Pancreas (tissue), 10 donors: ENCODE results near the gene GRIA4. TPM values are rescaled to one million over a fixed set of nuclear protein-coding genes. Genes with fewer than 3 reads are reported as not detected.

Experiments
- ATAC-seq, 4 donors: fragments of 200-7000 bp; cut with Tn5 transposase; one replicate each; pipeline versions ENCODE4 v1.8.0 to v1.9.1; 2020; ENCODE audit warnings: mild to moderate bottlenecking in 4 of 4, moderate library complexity in 4 of 4
- DNase-seq, 6 donors: peaks; one replicate each; pipeline ENCODE4 v3.0.0-alpha.2; 2020
- FAIRE-seq: peaks from 2 replicates; lab custom pipeline; 2012; peaks lifted over from hg19 to GRCh38; lab: Jason Lieb, UNC
- H3K27ac ChIP-seq, 4 donors: fragments of 200-600 bp; sonication (generic); 1 replicate in 3 of 4; 2 replicates in 1 of 4; pipeline versions ENCODE4 v1.5.0 to v1.8.0; 2020
- H3K27me3 ChIP-seq, 4 donors: fragments of 200-600 bp; one replicate each; pipeline ENCODE4 v1.8.0; 2021
- H3K36me3 ChIP-seq, 3 donors: fragments of 200-600 bp; sonication (generic) in 1 of 3; one replicate each; pipeline versions ENCODE4 v1.5.0 to v1.8.0; 2020 to 2021
- H3K4me1 ChIP-seq, 3 donors: fragments of 200-600 bp; one replicate each; pipeline ENCODE4 v1.8.0; 2021
- H3K4me3 ChIP-seq, 4 donors: fragments of 200-600 bp; sonication (generic) in 2 of 4; one replicate each; pipeline versions ENCODE4 v1.5.0 to v1.8.0; 2020 to 2021
- H3K9me3 ChIP-seq, 4 donors: fragments of 200-600 bp; one replicate each; pipeline ENCODE4 v1.8.0; 2021
- WGBS, 2 donors: extraction: QIAGEN DNeasy Blood & Tissue Kit; methylation state at CpG; one replicate each; pipeline ENCODE4 v1.1.7; 2013; 5-methylcytosine and 5-hydroxymethylcytosine counted together
- intact Hi-C, 3 donors: fragments of 100-400 bp; cut with DNase I; formaldehyde crosslinking; loops; one replicate each; pipeline versions ENCODE4 v1.11.1 to v1.14.2; 2022
- polyA plus RNA-seq, 2 donors: library from polyadenylated mRNA; stranded (reverse); fragments of 200-250 nt; gene quantifications; one replicate each; pipeline ENCODE4 v1.2.3, GENCODE V29; 2013
- total RNA-seq, 6 donors: library from RNA; stranded (reverse); fragmentation: NEBNext Ultra II Directional in 4 of 6; extraction: Animal tissue kit (Norgen Biotek cat#: 25700) in 4 of 6; gene quantifications; one replicate each; pipeline versions ENCODE4 v1.2.1 to v1.2.4, GENCODE V29; 2021 to 2023
- TF ChIP-seq, protein P1 (sequence below), 4 donors: fragments of 200-600 bp; sonication (generic) in 3 of 4; IDR thresholded peaks; one replicate each; pipeline versions ENCODE4 v1.5.0 to v1.8.0; 2021; ENCODE audit warnings: antibody characterized with exemption in 4 of 4
- donor health status: healthy with polysubstance abuse.
- donor health status: DM: no; HTN: no; CAD: no; lungs with moderate emphysema.
- donor health status: DM: no; HTN: no; CAD: no.
- donor health status: control.
- donor health status: control.
- donor health status: Bipolar disorder and iron deficiency.
- donor health status: DM: yes; HTN: yes; CAD: no.
- donor health status: DM: no; HTN: no; CAD: no.
- donor health status: DM: no; HTN: no; CAD: no.
- donor health status: DM: yes; HTN: yes; CAD: no.

The GRIA4 gene
- total and polyA plus RNA-seq, 8 donors: 0.22 to 2.4 (median 1.2) TPM

- no peaks in the 10 kb centered on the region for H3K36me3 ChIP-seq
- intact Hi-C loops: no loop called here
- 39 to 45% methylated on average over 12 of the region's 12 CpGs for WGBS, 2 donors
- H3K27ac ChIP-seq: no peak overlapping the region
- FAIRE-seq: no peak
- peak overlapping the region in 1 of 4 donors; percentile 38 for H3K4me3 ChIP-seq
- TF ChIP-seq, protein P1, sequence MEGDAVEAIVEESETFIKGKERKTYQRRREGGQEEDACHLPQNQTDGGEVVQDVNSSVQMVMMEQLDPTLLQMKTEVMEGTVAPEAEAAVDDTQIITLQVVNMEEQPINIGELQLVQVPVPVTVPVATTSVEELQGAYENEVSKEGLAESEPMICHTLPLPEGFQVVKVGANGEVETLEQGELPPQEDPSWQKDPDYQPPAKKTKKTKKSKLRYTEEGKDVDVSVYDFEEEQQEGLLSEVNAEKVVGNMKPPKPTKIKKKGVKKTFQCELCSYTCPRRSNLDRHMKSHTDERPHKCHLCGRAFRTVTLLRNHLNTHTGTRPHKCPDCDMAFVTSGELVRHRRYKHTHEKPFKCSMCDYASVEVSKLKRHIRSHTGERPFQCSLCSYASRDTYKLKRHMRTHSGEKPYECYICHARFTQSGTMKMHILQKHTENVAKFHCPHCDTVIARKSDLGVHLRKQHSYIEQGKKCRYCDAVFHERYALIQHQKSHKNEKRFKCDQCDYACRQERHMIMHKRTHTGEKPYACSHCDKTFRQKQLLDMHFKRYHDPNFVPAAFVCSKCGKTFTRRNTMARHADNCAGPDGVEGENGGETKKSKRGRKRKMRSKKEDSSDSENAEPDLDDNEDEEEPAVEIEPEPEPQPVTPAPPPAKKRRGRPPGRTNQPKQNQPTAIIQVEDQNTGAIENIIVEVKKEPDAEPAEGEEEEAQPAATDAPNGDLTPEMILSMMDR (IDR thresholded peaks at IDR 0.05): no peak
- peaks cover 0 to 54% (median 7%) of the 10 kb centered on the region in 4 donors for H3K27me3 ChIP-seq
- no peak for ATAC-seq
- H3K9me3 ChIP-seq: no peaks in the 10 kb centered on the region
- peaks cover 0 to 10% (median 0%) of the 10 kb centered on the region in 3 donors for H3K4me1 ChIP-seq
- DNase-seq: no peak
Observed at GRCh38 chr11:105611572-105612441, 1.9 kb downstream of the GRIA4 start.

DNA sequence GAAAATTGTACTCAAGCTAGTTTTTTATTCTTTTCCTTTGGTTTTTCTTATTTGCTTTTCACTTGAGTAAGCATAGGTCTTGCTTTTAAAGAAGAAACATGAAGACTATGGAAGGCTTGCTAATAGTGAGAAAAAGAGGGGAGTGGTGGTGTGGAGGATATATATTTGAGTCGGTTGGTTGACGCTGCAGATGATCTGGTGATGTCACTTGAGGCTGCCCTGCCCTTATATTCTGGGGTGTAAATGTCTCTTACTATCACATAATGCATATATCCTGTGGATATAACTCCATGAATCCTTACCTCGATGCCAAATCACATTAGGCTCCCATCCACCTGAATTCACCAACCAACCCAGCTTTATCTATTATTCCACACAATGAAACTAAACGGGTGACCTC is 2.9 kb downstream of the GRIA4 start:
- peaks cover 0 to 10% (median 0%) of the 10 kb centered on the region in 3 donors for H3K4me1 ChIP-seq
- no peak overlapping the region for H3K27ac ChIP-seq
- intact Hi-C loops: no loop called here
- no peak for DNase-seq
- ATAC-seq: no peak
- TF ChIP-seq, protein P1 (IDR thresholded peaks at IDR 0.05): no peak
- no peaks in the 10 kb centered on the region for H3K9me3 ChIP-seq
- H3K4me3 ChIP-seq: no peak overlapping the region
- H3K36me3 ChIP-seq: no peaks in the 10 kb centered on the region
- no peak for FAIRE-seq
- H3K27me3 ChIP-seq: peaks cover 0 to 54% (median 7%) of the 10 kb centered on the region in 4 donors
- WGBS, 2 donors: 66 to 78% methylated on average over 4 of the region's 4 CpGs

DNA sequence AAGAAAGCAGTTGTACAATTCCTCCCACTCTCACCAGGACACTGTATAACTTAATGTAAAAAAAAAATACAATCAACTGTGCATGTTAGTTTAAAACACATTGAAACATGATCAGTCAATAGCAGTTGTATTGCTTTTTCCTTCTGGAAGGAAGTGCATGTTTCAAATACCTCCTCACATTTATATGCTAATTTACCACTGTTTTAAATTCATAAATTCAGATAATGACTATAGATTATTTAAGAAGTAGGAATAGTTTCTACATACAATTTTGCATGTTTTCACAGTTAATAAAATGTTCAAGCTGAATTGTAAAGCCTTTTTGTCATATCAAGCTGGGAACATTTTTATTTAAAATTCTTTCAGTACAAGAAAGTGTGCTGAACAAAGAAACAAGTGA is 3.3 kb downstream of the GRIA4 start:
- no peaks in the 10 kb centered on the region for H3K9me3 ChIP-seq
- intact Hi-C loops: no loop called here
- H3K4me1 ChIP-seq: peaks cover 0 to 10% (median 0%) of the 10 kb centered on the region in 3 donors
- TF ChIP-seq, protein P1 (IDR thresholded peaks at IDR 0.05): no peak
- no peak overlapping the region for H3K4me3 ChIP-seq
- H3K27ac ChIP-seq: no peak overlapping the region
- ATAC-seq: no peak
- H3K27me3 ChIP-seq: peaks cover 0 to 54% (median 7%) of the 10 kb centered on the region in 4 donors
- no peak for FAIRE-seq
- H3K36me3 ChIP-seq: no peaks in the 10 kb centered on the region
- DNase-seq: no peak

GRCh38 chr11:105618343-105618955 is 8.6 kb downstream of the GRIA4 start:
- Histone ChIP-seq H3K9me3 (no peaks in the 10 kb centered on the region), H3K27ac (no peak overlapping the region)
- TF ChIP-seq, protein P1 (IDR thresholded peaks at IDR 0.05): no peak

More at GRCh38 chr11:105618343-105618955, 8.6 kb downstream of the GRIA4 start:
- no peaks in the 10 kb centered on the region for H3K36me3 ChIP-seq
- ATAC-seq (no peak), DNase-seq (no peak), FAIRE-seq (no peak)
- no peaks in the 10 kb centered on the region for H3K4me1 ChIP-seq
- 69 to 73% methylated on average over 2 of the region's 2 CpGs for WGBS, 2 donors
- intact Hi-C loops: no loop called here
- peaks cover 0 to 29% (median 5%) of the 10 kb centered on the region in 4 donors for H3K27me3 ChIP-seq
- H3K4me3 ChIP-seq: no peak overlapping the region
